AG09309 (cell line): ENCODE measurements around the gene CCL23.

Experiments used
- DNase-seq: peaks from one replicate; pipeline ENCODE4 v3.0.0-alpha.2; 2010; ENCODE audit warnings: low read depth
- H3K4me3 ChIP-seq: 2 replicates; pipeline ENCODE4 v1.5.1; 2011; ENCODE audit warnings: mild to moderate bottlenecking, low read depth, low read length, moderate library complexity; ENCODE audit not compliant: control insufficient read depth
- TF ChIP-seq, protein P1 (sequence below): IDR thresholded peaks from 2 replicates; pipeline ENCODE4 v1.5.1; 2011; ENCODE audit warnings: mild to moderate bottlenecking, low read depth, low read length, inconsistent platforms; ENCODE audit not compliant: insufficient read depth, control insufficient read depth; ENCODE audit errors: missing control alignments

CCL23 gene

GRCh38 chr17:35963663-35964062 lies 54.1 kb downstream of the CCL23 start:
- TF ChIP-seq, protein P1, sequence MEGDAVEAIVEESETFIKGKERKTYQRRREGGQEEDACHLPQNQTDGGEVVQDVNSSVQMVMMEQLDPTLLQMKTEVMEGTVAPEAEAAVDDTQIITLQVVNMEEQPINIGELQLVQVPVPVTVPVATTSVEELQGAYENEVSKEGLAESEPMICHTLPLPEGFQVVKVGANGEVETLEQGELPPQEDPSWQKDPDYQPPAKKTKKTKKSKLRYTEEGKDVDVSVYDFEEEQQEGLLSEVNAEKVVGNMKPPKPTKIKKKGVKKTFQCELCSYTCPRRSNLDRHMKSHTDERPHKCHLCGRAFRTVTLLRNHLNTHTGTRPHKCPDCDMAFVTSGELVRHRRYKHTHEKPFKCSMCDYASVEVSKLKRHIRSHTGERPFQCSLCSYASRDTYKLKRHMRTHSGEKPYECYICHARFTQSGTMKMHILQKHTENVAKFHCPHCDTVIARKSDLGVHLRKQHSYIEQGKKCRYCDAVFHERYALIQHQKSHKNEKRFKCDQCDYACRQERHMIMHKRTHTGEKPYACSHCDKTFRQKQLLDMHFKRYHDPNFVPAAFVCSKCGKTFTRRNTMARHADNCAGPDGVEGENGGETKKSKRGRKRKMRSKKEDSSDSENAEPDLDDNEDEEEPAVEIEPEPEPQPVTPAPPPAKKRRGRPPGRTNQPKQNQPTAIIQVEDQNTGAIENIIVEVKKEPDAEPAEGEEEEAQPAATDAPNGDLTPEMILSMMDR, result no peak
- H3K4me3 ChIP-seq, result no peak overlapping the region
- DNase-seq, result no peak
